Measurements from ENCODE around the gene NOTUM. TPM values are rescaled to one million over a fixed set of nuclear protein-coding genes. Genes with fewer than 3 reads are reported as not detected.

Gene NOTUM
- total RNA-seq, 2 experiments from 2014 or later: 0.19 to 0.36 TPM

DNA sequence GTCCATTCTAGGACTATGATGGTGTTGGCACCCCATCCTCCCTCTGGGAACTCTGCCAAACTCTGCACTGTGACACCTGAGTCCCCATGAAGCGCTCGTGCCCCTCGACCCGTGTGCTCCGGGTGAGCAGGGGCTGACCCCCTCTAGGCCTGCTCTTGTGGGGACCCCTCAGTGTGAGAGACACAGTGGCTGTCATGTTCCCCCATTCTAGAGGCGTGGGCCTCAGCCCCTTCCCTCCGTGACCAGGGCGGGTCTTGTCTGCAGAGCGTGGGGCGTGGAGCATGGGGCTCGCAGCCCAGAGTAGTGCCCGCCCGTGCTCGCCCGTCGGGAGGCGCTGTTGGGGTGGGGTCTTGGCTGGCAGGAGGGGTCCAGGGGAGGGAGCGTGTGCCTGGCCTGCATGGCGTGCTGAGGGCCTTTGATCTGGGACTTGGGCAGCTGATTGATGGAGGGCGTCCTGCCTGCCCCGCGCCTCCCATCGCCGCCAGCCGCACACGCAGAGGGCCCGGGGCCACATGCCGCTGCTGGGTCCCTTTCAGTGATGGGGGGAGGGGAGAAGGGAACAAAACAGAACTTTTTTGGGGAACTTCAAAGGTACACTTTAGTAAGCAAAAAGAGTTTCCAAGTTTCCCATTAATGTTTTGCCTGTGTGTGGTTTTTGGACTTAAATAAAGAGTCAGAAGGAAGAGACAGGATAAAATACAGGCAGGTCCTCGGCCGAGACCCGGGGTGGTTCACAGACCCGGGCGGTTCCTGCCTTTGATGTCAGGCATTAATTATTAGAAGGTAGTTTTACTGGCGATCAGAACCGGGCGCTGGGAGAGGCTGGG lies 39.2 kb upstream of the NOTUM start:
- Mint-ChIP-seq H3K36me3 (no peaks in the 10 kb centered on the region), H3K9me3 (no peaks in the 10 kb centered on the region), H3K27me3 (no peaks in the 10 kb centered on the region), H3K4me1 (no peaks in the 10 kb centered on the region), H3K4me3 (no peak overlapping the region), H3K27ac (no peak overlapping the region)
- no peak for DNase-seq

DNA sequence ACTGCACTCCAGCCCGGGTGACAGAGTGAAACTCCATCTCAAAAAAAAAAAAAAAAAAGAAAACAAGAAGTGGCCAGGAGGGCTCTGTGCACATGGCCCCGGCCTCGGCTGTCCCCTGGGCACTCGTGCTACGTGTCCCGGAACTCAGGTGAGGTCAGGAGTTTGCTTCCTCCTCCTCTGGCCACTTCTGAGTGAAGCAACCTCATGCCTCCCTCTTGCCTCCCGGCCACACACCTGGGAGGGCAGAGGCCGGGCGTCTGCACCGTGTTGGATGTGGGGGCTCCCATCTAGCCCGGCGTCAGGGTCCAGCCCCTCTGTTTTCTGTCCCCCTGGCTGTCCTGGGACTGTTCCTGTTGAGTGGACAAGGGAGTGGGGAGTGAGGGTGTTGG lies 38.6 kb upstream of the NOTUM start:
- no peak for DNase-seq
- Mint-ChIP-seq H3K27ac (no peak overlapping the region), H3K27me3 (no peaks in the 10 kb centered on the region), H3K4me1 (no peaks in the 10 kb centered on the region), H3K4me3 (no peak overlapping the region), H3K9me3 (no peaks in the 10 kb centered on the region), H3K36me3 (no peaks in the 10 kb centered on the region)

DNA sequence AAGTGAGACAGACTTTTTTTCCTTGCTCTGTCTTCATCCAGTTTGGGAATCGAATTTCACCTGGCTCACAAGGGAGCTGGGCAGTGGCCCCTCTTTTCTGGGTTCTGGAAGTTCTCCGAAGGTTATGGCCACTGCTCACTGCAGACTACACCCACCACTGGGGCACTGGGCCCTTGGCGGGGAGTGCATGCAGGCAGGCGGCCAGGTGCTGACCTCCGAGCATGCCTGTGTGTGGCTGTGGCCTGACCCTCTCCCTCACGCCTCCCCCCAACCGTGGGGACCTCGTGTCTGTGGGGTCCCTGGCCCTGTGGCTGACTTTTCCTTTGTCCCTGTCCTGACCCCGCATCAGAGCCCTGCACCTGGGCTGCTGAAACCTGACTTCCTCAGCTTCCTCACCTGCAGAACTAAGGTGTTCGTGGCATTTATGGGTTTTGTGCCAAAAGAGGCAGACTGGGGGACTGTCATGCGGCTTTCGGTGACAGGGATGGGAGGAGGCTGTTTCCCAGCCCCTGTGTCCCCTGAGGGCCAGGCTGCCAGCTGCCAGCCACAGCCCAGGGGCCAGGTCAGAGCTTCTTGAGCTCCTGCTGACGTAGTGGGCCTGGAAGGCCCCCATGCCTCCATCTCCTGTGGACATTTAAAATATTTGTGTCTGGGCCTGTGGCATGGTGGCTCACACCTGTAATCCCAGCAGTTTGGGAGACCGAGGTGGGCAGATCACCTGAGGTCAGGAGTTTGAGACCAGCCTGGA lies 37.9 kb upstream of the NOTUM start:
- Mint-ChIP-seq H3K27me3 (no peaks in the 10 kb centered on the region), H3K27ac (no peak overlapping the region)

DNA sequence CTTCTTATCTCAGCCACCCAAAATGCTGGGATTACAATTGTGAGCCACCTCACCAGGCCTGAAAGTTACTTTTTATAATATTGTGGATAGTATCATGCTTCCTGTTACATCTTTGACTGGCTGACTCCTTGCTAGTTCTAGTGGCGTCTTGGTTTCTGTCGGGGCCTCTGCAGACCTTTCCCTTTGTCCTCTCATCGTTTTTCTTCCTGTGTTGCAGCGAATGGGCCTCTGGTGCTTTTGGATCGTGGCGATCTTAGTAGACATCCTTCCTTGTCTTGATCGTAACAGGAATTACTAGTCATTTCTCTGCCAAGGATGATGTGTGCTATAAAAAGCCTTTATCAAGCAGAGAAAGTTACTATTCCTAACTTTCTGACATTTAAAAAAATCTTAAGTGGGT lies 37.2 kb upstream of the NOTUM start:
- Mint-ChIP-seq H3K27ac (no peak overlapping the region), H3K9me3 (no peaks in the 10 kb centered on the region), H3K27me3 (no peaks in the 10 kb centered on the region), H3K4me3 (no peak overlapping the region), H3K36me3 (no peaks in the 10 kb centered on the region), H3K4me1 (no peaks in the 10 kb centered on the region)
- no peak for DNase-seq

More for the DNA sequence above, 37.9 kb upstream of the NOTUM start:
- DNase-seq: no peak
- Mint-ChIP-seq H3K36me3 (no peaks in the 10 kb centered on the region), H3K4me3 (no peak overlapping the region), H3K4me1 (no peaks in the 10 kb centered on the region), H3K9me3 (no peaks in the 10 kb centered on the region)

DNA sequence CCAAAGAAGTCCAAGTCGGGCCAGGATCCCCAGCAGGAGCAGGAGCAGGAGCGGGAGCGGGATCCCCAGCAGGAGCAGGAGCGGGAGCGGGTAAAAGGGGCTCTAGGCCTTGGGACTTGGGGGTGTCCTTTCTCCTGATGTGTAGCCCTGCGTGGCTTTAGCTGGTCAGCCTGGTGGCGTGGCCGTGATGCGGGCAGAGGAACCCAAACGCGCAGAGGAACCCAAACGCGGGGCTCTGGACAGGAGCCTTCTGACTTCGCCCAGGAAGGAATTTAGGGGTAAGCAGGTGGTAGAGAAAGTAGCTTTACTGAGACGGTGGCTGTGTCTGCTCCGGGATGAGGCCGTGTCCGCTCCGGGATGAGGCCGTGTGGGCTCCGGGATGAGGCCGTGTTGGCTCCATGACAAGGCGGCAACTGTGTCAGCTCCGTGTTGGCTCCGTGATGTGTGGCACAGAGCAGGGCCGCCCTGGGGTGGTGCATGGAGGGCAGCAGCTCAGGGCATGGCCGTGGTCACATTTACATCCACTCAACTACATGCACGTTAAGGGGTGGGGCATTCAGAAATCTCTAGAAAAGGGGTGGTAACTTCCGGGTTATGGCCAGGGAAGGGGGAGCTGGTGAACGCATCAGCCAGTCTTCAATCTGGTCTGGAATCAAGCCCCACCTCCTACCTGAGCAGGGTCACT lies 35.9 kb upstream of the NOTUM start:
- no peak overlapping the region for H3K4me3 Mint-ChIP-seq
- no peaks in the 10 kb centered on the region for H3K9me3 Mint-ChIP-seq
- H3K27me3 Mint-ChIP-seq: no peaks in the 10 kb centered on the region
- no peak for DNase-seq
- no peaks in the 10 kb centered on the region for H3K36me3 Mint-ChIP-seq
- H3K27ac Mint-ChIP-seq: no peak overlapping the region
- H3K4me1 Mint-ChIP-seq: no peaks in the 10 kb centered on the region

DNA sequence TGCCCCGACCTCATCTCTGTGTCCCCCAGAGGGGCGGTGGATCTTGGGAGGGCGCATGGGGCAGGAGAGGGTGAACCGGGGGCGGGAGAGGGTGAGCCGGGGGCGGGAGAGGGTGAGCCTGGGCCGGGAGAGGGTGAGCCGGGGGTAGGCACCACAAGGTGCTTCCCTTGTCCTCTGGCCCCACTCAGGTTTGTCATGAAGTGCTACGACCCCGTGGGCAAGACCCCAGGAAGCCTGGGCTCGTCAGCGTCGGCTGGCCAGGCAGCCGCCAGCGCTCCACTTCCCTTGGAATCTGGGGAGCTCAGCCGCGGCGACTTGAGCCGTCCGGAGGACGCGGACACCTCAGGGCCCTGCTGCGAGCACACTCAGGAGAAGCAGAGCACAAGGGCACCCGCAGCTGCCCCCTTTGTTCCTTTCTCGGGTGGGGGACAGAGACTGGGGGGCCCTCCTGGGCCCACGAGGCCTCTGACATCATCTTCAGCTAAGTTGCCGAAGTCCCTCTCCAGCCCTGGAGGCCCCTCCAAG lies 35.3 kb upstream of the NOTUM start:
- Mint-ChIP-seq H3K27me3 (no peaks in the 10 kb centered on the region), H3K4me1 (no peaks in the 10 kb centered on the region), H3K36me3 (no peaks in the 10 kb centered on the region), H3K27ac (no peak overlapping the region), H3K9me3 (no peaks in the 10 kb centered on the region), H3K4me3 (no peak overlapping the region)
- DNase-seq: no peak

DNA sequence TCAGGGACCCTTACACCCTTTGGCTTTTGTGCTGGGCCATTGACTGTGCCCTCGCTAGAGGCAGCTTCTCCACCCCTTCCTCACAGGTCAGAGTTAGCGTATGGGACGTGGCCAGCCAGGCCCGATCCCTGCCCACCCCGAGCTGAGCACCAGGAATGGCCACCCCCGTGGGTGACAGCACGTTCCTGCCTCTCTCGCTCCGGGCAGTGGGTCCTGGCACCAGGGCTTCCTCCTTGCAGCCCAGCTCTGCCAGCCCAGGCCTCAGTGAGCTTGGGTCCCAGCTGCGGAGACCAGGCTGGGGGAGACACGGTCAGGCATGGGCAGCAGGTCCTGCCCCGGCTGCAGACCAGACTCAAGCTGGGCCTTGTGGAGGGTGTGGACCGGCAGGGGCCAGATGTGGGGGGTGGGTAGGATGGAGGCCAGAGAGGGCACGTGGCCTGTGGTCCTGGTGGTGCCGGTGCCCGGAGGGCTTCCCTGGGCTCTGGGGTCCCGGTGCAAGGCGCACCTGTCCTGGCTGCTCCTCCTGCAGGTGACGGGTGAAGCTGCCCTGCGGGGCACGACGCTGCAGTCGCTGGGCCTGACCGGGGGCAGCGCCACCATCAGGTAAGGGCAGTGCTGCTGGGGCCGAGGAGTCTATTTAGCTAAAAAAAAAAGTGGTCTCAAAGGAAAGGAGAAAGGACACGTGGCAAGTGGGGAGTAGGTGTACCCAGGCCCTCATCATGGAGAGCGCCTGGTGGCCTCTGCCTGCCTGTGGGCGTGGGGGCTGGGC lies 34.7 kb upstream of the NOTUM start:
- no peak for DNase-seq
- Mint-ChIP-seq H3K36me3 (no peaks in the 10 kb centered on the region), H3K9me3 (no peaks in the 10 kb centered on the region), H3K27me3 (no peaks in the 10 kb centered on the region), H3K27ac (no peak overlapping the region), H3K4me3 (no peak overlapping the region), H3K4me1 (no peaks in the 10 kb centered on the region)

DNA sequence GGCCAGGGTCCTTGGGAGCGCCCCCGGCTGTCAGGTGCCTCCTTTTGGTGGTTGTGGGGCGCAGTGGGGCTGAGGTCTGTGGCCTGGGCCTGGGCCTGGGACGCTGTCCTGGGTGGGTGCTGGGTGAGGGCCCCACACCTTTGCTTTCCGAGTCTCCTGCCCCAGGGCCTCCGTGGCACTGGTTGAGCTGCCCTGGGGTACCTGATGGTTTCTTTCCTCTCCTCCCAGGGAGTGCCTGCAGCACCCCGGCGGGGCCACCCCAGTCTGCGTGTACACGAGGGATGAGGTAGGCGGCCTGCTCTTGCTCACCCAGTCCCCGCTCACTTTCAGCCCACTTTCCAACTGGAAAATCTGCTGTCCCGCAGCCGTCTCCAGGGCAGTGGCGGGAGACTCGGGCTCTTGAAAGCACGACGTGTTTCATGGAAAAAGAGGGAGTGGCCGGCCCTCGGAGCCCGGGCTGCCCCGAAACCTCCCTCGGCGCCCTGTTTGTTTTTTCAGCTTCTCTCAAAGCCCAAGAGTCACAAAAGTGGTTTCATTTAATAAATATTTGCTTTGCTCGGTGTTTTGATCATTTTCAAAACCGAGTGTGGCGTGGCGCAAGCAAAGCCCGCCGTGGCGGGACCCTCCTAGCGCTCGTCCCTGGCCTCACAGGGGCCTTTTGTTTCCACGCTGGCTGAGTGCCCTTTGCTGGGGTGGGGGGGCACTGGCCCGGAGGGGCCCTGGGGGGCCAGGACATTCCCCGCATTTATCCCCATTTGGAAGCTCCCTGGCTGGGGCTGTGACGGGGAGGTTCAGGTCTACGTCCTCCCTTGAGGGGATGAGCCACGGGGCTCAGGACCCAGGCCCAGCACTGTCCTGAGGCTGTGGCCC lies 33.8 kb upstream of the NOTUM start:
- no peak overlapping the region for H3K27ac Mint-ChIP-seq
- no peaks in the 10 kb centered on the region for H3K9me3 Mint-ChIP-seq
- H3K36me3 Mint-ChIP-seq: no peaks in the 10 kb centered on the region
- DNase-seq: no peak
- H3K27me3 Mint-ChIP-seq: no peaks in the 10 kb centered on the region
- no peaks in the 10 kb centered on the region for H3K4me1 Mint-ChIP-seq
- no peak overlapping the region for H3K4me3 Mint-ChIP-seq

DNA sequence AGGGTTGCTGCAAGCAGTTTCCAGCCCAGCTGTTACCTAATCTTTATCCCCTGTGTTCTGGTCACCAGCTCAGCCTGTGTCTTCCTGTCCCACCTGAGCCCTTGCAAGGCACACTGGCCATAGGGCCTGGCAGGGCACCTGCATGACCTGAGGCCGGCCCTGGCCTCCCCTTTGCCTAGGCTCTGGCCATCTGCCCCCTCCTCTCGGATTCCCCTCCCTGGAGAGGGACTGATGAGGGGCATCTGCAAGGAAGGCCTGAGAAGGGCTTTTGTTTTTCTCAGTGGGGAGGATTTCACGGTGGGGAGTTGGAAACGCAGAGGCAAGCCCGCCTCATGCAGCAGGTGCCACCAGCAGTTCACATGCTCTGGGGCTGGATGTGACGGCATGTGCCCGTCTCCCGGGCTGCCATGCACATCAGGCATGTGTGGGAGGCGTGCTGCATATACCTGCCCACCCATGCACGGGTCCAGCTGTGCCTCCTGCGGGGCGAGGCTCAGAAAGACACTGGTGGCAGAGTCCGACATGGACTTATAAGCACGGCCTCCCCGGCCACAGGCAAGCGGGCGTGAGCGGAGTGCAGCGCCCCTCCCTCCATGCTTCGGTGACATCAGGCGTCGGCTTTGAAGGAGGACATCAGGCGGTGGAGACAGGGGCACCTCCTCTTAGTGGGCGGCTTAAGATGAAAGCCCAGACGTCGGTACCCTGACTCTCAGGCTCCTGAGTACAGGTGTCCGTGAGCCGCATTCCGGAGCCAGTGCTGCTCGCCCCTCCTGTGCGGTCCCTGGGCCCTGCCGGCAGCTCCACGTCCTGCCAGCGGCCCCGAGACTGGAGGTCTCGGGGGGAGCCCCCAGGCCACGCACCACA lies 33.0 kb upstream of the NOTUM start:
- DNase-seq: no peak
- H3K27me3 Mint-ChIP-seq: no peaks in the 10 kb centered on the region
- H3K27ac Mint-ChIP-seq: no peak overlapping the region
- H3K4me1 Mint-ChIP-seq: no peaks in the 10 kb centered on the region
- H3K4me3 Mint-ChIP-seq: no peak overlapping the region
- H3K9me3 Mint-ChIP-seq: no peaks in the 10 kb centered on the region
- H3K36me3 Mint-ChIP-seq: no peaks in the 10 kb centered on the region

DNA sequence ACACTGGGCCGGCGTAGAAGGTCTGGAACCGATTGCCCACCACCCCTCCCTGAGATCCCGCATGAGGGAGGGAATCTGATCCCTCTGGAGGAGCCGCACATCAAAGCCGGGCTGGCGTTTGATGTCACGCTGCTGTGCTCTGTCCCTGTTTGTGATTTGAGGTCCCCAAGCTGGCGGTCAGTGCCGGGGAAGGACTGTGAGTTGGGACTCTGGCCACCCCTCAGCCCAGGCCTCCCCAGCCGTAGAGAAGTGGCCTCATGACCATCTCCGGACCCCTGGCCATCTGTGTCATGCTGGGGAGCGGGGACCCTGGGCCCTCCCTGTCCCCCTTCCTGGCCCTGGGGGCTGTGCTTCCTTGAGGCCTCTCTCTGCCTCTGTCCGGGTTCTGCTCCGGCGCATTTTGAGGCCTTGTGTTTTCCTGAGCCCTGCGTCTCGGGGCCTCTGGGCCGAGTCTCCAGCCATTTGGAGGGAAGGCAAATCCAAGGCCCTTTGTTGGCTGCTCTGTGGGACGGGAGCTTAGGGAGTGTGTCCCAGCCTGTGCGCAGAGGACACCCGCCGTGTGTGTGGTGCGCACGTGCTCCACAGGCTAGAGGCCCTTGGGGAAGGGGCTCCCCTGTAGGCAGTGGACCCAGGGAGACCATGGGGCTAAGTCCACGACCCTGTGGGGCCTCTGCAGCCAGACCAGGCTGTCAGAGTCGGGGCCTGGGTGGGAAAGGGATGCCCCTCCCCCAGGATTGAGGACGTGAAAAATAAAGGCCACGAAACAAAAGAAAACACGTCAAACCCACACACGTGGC lies 31.5 kb upstream of the NOTUM start:
- H3K27ac Mint-ChIP-seq: no peak overlapping the region
- no peaks in the 10 kb centered on the region for H3K4me1 Mint-ChIP-seq
- no peaks in the 10 kb centered on the region for H3K27me3 Mint-ChIP-seq
- no peak overlapping the region for H3K4me3 Mint-ChIP-seq
- H3K9me3 Mint-ChIP-seq: no peaks in the 10 kb centered on the region
- H3K36me3 Mint-ChIP-seq: no peaks in the 10 kb centered on the region
- no peak for DNase-seq

DNA sequence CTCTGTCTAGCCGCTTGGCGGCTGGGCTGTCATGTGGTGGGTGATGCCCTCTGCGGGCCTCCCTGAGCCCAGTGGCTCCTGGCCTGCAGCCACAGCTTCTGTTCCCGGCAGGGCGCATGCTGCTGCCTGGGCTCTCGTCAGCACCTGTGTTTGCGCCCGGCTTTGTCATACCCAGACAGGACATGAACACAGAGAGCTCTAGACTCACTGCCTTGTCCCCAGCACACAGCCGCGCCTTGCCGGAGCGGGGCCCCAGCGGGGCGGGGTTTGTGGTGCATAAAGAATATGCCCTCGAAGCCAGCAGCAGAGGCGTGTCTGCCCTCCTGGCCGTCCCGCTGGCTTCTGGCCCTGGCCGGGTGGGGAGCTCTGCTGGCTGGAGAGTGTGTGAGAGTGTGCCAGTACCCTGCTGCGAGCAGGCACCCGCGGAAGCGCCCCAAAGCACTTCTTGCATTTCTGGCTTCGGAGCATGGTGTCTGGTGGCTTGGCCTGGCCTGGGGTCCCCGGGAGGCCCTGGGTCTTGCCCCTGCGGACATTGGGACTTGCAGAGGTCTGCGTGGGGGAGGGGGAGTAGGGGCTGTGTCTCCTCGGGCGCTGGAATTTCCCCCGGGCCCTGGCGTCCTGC lies 30.8 kb upstream of the NOTUM start:
- H3K27me3 Mint-ChIP-seq: no peaks in the 10 kb centered on the region
- peaks cover 2% of the 10 kb centered on the region for H3K36me3 Mint-ChIP-seq
- no peak overlapping the region for H3K27ac Mint-ChIP-seq
- no peaks in the 10 kb centered on the region for H3K9me3 Mint-ChIP-seq
- no peak overlapping the region for H3K4me3 Mint-ChIP-seq
- no peaks in the 10 kb centered on the region for H3K4me1 Mint-ChIP-seq
- DNase-seq: no peak

DNA sequence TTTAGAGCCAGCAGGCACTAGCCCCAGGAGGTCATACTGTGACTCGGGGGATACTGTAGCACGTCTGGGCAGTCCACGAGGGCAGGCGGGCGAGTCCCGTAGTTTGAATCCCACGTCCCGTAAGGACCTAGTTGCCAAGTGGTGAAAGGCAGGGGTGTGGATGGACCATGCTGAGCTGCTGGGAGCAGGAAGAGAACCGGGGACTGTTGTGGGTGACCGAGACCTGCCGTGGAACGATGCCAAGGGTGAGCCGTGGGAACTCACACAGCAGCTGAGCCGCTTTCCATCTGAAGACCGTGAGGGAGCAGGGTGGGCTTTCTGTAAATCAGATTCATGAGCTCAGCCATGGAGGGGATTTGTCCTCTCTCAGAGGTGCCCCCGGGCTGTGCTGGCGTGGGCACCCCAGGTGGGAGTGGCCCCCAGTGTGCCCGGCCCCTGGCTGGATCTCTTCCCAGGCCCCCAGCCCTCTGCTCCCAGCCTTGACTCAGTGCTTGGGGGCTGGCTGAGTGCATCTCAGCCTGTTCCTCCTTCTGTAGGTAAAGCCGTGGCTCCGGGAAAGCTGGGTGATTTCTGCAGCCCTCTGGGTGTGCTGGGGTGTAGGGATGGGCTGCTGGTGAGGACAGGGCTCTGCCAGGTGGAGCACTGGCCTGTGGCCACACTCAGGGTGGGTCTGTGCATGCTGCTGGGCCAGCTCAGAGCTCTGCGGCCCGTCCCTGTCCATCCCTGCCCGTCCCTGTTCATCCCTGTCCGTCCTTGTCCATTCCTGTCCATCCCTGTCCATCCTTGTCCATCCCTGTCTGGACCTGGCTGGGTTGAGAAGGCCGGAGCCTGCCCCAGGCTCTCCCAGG lies 30.1 kb upstream of the NOTUM start:
- no peak overlapping the region for H3K27ac Mint-ChIP-seq
- H3K4me1 Mint-ChIP-seq: no peaks in the 10 kb centered on the region
- H3K4me3 Mint-ChIP-seq: no peak overlapping the region
- no peaks in the 10 kb centered on the region for H3K27me3 Mint-ChIP-seq
- peaks cover 2% of the 10 kb centered on the region for H3K36me3 Mint-ChIP-seq
- H3K9me3 Mint-ChIP-seq: no peaks in the 10 kb centered on the region
- no peak for DNase-seq

All from activated naive CD8-positive, alpha-beta T cell treated with anti-CD3 and anti-CD28 coated beads for 36 hours (primary cell).